ENCODE measurements around the gene KCNJ6. TPM values are rescaled to one million over a fixed set of nuclear protein-coding genes. Genes with fewer than 3 reads are reported as not detected.

The KCNJ6 gene
- total and polyA plus RNA-seq, 9 of the 15 experiments (the other 6 are each of a cell fraction or from before 2014, with no cell fraction given), result 0.06 to 0.21 (median 0.13) TPM; not detected in 1

GRCh38 chr21:37565530-37566223, 350.6 kb downstream of the KCNJ6 start (continued):
- TF ChIP-seq, protein P1, sequence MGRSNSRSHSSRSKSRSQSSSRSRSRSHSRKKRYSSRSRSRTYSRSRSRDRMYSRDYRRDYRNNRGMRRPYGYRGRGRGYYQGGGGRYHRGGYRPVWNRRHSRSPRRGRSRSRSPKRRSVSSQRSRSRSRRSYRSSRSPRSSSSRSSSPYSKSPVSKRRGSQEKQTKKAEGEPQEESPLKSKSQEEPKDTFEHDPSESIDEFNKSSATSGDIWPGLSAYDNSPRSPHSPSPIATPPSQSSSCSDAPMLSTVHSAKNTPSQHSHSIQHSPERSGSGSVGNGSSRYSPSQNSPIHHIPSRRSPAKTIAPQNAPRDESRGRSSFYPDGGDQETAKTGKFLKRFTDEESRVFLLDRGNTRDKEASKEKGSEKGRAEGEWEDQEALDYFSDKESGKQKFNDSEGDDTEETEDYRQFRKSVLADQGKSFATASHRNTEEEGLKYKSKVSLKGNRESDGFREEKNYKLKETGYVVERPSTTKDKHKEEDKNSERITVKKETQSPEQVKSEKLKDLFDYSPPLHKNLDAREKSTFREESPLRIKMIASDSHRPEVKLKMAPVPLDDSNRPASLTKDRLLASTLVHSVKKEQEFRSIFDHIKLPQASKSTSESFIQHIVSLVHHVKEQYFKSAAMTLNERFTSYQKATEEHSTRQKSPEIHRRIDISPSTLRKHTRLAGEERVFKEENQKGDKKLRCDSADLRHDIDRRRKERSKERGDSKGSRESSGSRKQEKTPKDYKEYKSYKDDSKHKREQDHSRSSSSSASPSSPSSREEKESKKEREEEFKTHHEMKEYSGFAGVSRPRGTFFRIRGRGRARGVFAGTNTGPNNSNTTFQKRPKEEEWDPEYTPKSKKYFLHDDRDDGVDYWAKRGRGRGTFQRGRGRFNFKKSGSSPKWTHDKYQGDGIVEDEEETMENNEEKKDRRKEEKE (IDR thresholded peaks at IDR 0.05; ENCODE audit: borderline replicate concordance in 1 of 2, control insufficient read depth in 1 of 2, low read depth in 2 of 2, low read length in 1 of 2), result no peak
- TF ChIP-seq CEBPG (CRISPR knock-in tag; IDR thresholded peaks at IDR 0.05), result peak; percentile 96
- peak; percentile 46 to 84; a peak in 3 of 4 replicates for TF ChIP-seq CEBPG (tag; conservative IDR thresholded peaks at IDR 0.05 in 1 of 2, IDR thresholded peaks at IDR 0.05 in 1 of 2)
- no peak for TF ChIP-seq SAFB2 (IDR thresholded peaks at IDR 0.05; ENCODE audit: borderline replicate concordance, low read depth, low read length, severe bottlenecking)
- TF ChIP-seq FOXA3 (CRISPR knock-in tag; conservative IDR thresholded peaks at IDR 0.05 in 1 of 2, IDR thresholded peaks at IDR 0.05 in 1 of 2), result peak; percentile 83 to 96
- no peak for TF ChIP-seq ZNF324 (CRISPR knock-in tag; IDR thresholded peaks at IDR 0.05)
- peak; percentile 65; the same call in 1 of the 2 replicates for TF ChIP-seq ATF7 (IDR thresholded peaks at IDR 0.05)
- no peak for TF ChIP-seq THAP7 (CRISPR knock-in tag; IDR thresholded peaks at IDR 0.05)
- peak; percentile 14; the same call in 1 of the 2 replicates for TF ChIP-seq EP300 (IDR thresholded peaks at IDR 0.05; ENCODE audit: low read length)
- peak; percentile 50; the same call in 1 of the 2 replicates for TF ChIP-seq JUND (IDR thresholded peaks at IDR 0.05; ENCODE audit: borderline replicate concordance, low read depth, low read length)
- TF ChIP-seq JUND (tag; IDR thresholded peaks at IDR 0.05; ENCODE audit: borderline replicate concordance, low read depth, low read length), result no peak
- peak; percentile 55; the same call in 1 of the 2 replicates for TF ChIP-seq ZNF24 (IDR thresholded peaks at IDR 0.05)
- no peak for TF ChIP-seq PRPF4 (IDR thresholded peaks at IDR 0.05; ENCODE audit: insufficient read depth, low read depth, low read length, poor library complexity, severe bottlenecking)
- peak; percentile 61 for TF ChIP-seq ATF3 (IDR thresholded peaks at IDR 0.05)
- no peak for TF ChIP-seq ATF3 (CRISPR knock-in tag; conservative IDR thresholded peaks at IDR 0.05)
- 0 out of 2 replicates have a peak, but pooled peaks have one; percentile 6 for TF ChIP-seq HCFC1 (IDR thresholded peaks at IDR 0.05; ENCODE audit: low read depth, low read length)
- no peak for TF ChIP-seq NR2C2 (CRISPR knock-in tag; IDR thresholded peaks at IDR 0.05)
- peak; percentile 49; the same call in 1 of the 2 replicates for TF ChIP-seq NR2C2 (tag; IDR thresholded peaks at IDR 0.05)
- TF ChIP-seq, protein P2, sequence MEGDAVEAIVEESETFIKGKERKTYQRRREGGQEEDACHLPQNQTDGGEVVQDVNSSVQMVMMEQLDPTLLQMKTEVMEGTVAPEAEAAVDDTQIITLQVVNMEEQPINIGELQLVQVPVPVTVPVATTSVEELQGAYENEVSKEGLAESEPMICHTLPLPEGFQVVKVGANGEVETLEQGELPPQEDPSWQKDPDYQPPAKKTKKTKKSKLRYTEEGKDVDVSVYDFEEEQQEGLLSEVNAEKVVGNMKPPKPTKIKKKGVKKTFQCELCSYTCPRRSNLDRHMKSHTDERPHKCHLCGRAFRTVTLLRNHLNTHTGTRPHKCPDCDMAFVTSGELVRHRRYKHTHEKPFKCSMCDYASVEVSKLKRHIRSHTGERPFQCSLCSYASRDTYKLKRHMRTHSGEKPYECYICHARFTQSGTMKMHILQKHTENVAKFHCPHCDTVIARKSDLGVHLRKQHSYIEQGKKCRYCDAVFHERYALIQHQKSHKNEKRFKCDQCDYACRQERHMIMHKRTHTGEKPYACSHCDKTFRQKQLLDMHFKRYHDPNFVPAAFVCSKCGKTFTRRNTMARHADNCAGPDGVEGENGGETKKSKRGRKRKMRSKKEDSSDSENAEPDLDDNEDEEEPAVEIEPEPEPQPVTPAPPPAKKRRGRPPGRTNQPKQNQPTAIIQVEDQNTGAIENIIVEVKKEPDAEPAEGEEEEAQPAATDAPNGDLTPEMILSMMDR (IDR thresholded peaks at IDR 0.05 in 2 of 3, conservative IDR thresholded peaks at IDR 0.05 in 1 of 3; ENCODE audit: insufficient read depth in 2 of 3, low read depth in 1 of 3, low read length in 3 of 3), result peak in 1 of 3 experiments; percentile 40; a peak in 2 of 6 replicates
- TF ChIP-seq KDM5B (IDR thresholded peaks at IDR 0.05; ENCODE audit: insufficient replicate concordance, low read depth, low read length), result peak; percentile 3
- TF ChIP-seq PHB2 (IDR thresholded peaks at IDR 0.05; ENCODE audit: low read depth), result no peak

Data from K562 (cell line).